Caco-2 (cell line): ENCODE measurements around the gene NLGN2. TPM values are rescaled to one million over a fixed set of nuclear protein-coding genes. Genes with fewer than 3 reads are reported as not detected.

Source experiments
- BruUV-seq: library from RNA; stranded (reverse); fragments of 400-500 nt; replicated peaks from 2 replicates; lab custom pipeline; 2021; lab: Mats Ljungman, UMichigan
- CTCF ChIA-PET: fragments of 300-600 bp; sonication (Branson Sonifier 250); formaldehyde crosslinking; loops from one replicate; lab custom pipeline; 2022; ENCODE audit warnings: antibody characterized with exemption; lab: Charles Lee
- POLR2A ChIA-PET: fragments of 300-600 bp; sonication (Branson Sonifier 250); formaldehyde crosslinking; loops from one replicate; lab custom pipeline; 2022; ENCODE audit warnings: antibody characterized with exemption; lab: Charles Lee
- DNase-seq, 2 experiments: peaks; one replicate each; pipeline versions ENCODE4 v3.0.0 to v3.0.0-alpha.2; 2020 to 2022
- H3K27me3 ChIP-seq: replicated peaks from 2 replicates; pipeline ENCODE4 v1.6.0; 2011; ENCODE audit warnings: low read length; ENCODE audit not compliant: control insufficient read depth, insufficient read depth
- H3K36me3 ChIP-seq: 2 replicates; pipeline ENCODE4 v1.5.1; 2011; ENCODE audit warnings: low read length; ENCODE audit not compliant: control insufficient read depth, insufficient read depth
- H3K4me1 ChIP-seq: fragments of 250-450 bp; sonication (Bioruptor Pico); 2 replicates; pipeline ENCODE4 v1.5.1; 2020; ENCODE audit warnings: mild to moderate bottlenecking
- H3K4me3 ChIP-seq: 2 replicates; pipeline ENCODE4 v1.5.1; 2011; ENCODE audit warnings: low read depth, mild to moderate bottlenecking, control low read depth, low read length
- H3K9me3 ChIP-seq: fragments of 250-450 bp; sonication (Bioruptor Pico); 2 replicates; pipeline ENCODE4 v1.5.1; 2020; ENCODE audit warnings: mild to moderate bottlenecking, moderate library complexity
- H3K27ac Mint-ChIP-seq: one replicate; pipeline ENCODE4 v1.8.0; 2022; ENCODE audit warnings: mixed read lengths; ENCODE audit not compliant: unreplicated experiment
- H3K27me3 Mint-ChIP-seq: one replicate; pipeline ENCODE4 v1.8.0; 2022; ENCODE audit warnings: mixed read lengths; ENCODE audit not compliant: insufficient read depth, unreplicated experiment
- H3K36me3 Mint-ChIP-seq: one replicate; pipeline ENCODE4 v1.8.0; 2022; ENCODE audit warnings: mild to moderate bottlenecking, mixed read lengths; ENCODE audit not compliant: insufficient read depth, unreplicated experiment
- H3K4me1 Mint-ChIP-seq: one replicate; pipeline ENCODE4 v1.8.0; 2022; ENCODE audit warnings: low read depth, mixed read lengths; ENCODE audit not compliant: unreplicated experiment
- H3K4me3 Mint-ChIP-seq: one replicate; pipeline ENCODE4 v1.8.0; 2022; ENCODE audit warnings: mild to moderate bottlenecking, moderate library complexity, mixed read lengths; ENCODE audit not compliant: unreplicated experiment
- H3K9me3 Mint-ChIP-seq: one replicate; pipeline ENCODE4 v1.8.0; 2022; ENCODE audit warnings: mixed read lengths; ENCODE audit not compliant: unreplicated experiment
- CTCF ChIP-seq, 2 experiments: fragments of 200-600 bp in 1 of 2; IDR thresholded peaks; 1 replicate in 1 of 2; 2 replicates in 1 of 2; pipeline versions ENCODE4 v1.5.1 to v1.8.0; 2011 to 2022; ENCODE audit warnings: antibody characterized with exemption in 1 of 2, control low read depth in 1 of 2, inconsistent platforms in 1 of 2, low read depth in 1 of 2, low read length in 1 of 2, mild to moderate bottlenecking in 1 of 2, moderate library complexity in 1 of 2; ENCODE audit not compliant: insufficient read depth in 1 of 2, severe bottlenecking in 1 of 2, unreplicated experiment in 1 of 2
- intact Hi-C: fragments of 100-400 bp; cut with micrococcal nuclease; formaldehyde crosslinking; loops from one replicate; pipeline ENCODE4 v1.10.0; 2022; ENCODE audit not compliant: unreplicated experiment
- total RNA-seq: library from RNA; stranded (reverse); gene quantifications from 2 replicates; pipeline ENCODE4 v1.2.3, GENCODE V29; 2022

NLGN2 gene
- total RNA-seq, 1 experiment from 2014 or later = 12.6 TPM

GRCh38 chr17:7436556-7437368 lies 29.1 kb downstream of the NLGN2 start:
- no peaks in the 10 kb centered on the region for H3K4me1 ChIP-seq
- peak overlapping the region; percentile 55 for H3K4me3 ChIP-seq
- Mint-ChIP-seq H3K4me3 (peak overlapping the region; percentile 81), H3K36me3 (peaks cover 23% of the 10 kb centered on the region), H3K27ac (peak overlapping the region; percentile 95), H3K27me3 (no peaks in the 10 kb centered on the region), H3K9me3 (no peaks in the 10 kb centered on the region), H3K4me1 (peaks cover 6% of the 10 kb centered on the region)
- BruUV-seq = no TSS peak
- ChIA-PET CTCF (interaction anchor here (0.6 to 2.9 kb wide), 12 partner anchors 15 to 124 kb away, joined by 3 to 21 read pairs (median 3); partner anchors contain the start of genes TMEM256, TNFSF13 and ZBTB4), POLR2A (interaction anchor here (0.5 to 2.9 kb wide), 5 partner anchors 28 to 47 kb away, joined by 3 to 38 read pairs (median 4); partner anchors contain the start of genes POLR2A, TMEM256 and ZBTB4)
- TF ChIP-seq CTCF (IDR thresholded peaks at IDR 0.05; ENCODE audit: insufficient read depth in 1 of 2, low read depth in 1 of 2, low read length in 1 of 2, severe bottlenecking in 1 of 2, unreplicated experiment in 1 of 2) = peak; percentile 45 to 48
- intact Hi-C loops = loop anchor here (1.0 to 5.0 kb wide), 3 partner anchors 47 to 251 kb away; partner anchors contain the start of genes TMEM95, TP53 and WRAP53
- H3K36me3 ChIP-seq = no peaks in the 10 kb centered on the region
- H3K27me3 ChIP-seq = no peaks in the 10 kb centered on the region
- DNase-seq = peak; percentile 74 to 86
- H3K9me3 ChIP-seq = no peaks in the 10 kb centered on the region

- Mint-ChIP-seq H3K27ac (peak overlapping the region; percentile 95), H3K4me1 (peaks cover 6% of the 10 kb centered on the region), H3K36me3 (peaks cover 23% of the 10 kb centered on the region), H3K9me3 (no peaks in the 10 kb centered on the region), H3K27me3 (no peaks in the 10 kb centered on the region), H3K4me3 (peak overlapping the region; percentile 81)
- H3K9me3 ChIP-seq = no peaks in the 10 kb centered on the region
- ChIA-PET POLR2A (interaction anchor here (0.5 to 2.9 kb wide), 3 partner anchors 27 to 47 kb away, joined by 3 to 38 read pairs (median 4); partner anchors contain the start of genes POLR2A and TMEM256), CTCF (interaction anchor here (0.6 to 2.9 kb wide), 10 partner anchors 18 to 123 kb away, joined by 3 to 21 read pairs (median 4); partner anchors contain the start of genes TMEM256, TNFSF13 and ZBTB4)
- peak overlapping the region; percentile 28 for H3K4me3 ChIP-seq
- no peaks in the 10 kb centered on the region for H3K4me1 ChIP-seq
- no peak for DNase-seq
- H3K36me3 ChIP-seq = no peaks in the 10 kb centered on the region
- intact Hi-C loops = loop anchor here (1.0 to 5.0 kb wide), 3 partner anchors 46 to 250 kb away; partner anchors contain the start of genes TMEM95, TP53 and WRAP53
- no TSS peak for BruUV-seq
- TF ChIP-seq CTCF (IDR thresholded peaks at IDR 0.05; ENCODE audit: insufficient read depth in 1 of 2, low read depth in 1 of 2, low read length in 1 of 2, severe bottlenecking in 1 of 2, unreplicated experiment in 1 of 2) = no peak
- H3K27me3 ChIP-seq = no peaks in the 10 kb centered on the region
Observed at GRCh38 chr17:7437369-7437863, 29.8 kb downstream of the NLGN2 start.
